ENCODE data around the gene MYRIP. TPM values are rescaled to one million over a fixed set of nuclear protein-coding genes. Genes with fewer than 3 reads are reported as not detected.

Gene MYRIP
- polyA plus RNA-seq, 3 donors = not detected

- Histone ChIP-seq H3K4me1 (ENCODE audit: control insufficient read depth in 1 of 2, insufficient read depth in 2 of 2, low read length in 2 of 2) (no peaks in the 10 kb centered on the region), H3K79me2 (ENCODE audit: insufficient read depth, low read length) (no peaks in the 10 kb centered on the region), H3K9me3 (replicated peaks in 1 of 2; ENCODE audit: control insufficient read depth in 1 of 2, insufficient read depth in 1 of 2, low read length in 2 of 2) (no peaks in the 10 kb centered on the region), H4K20me1 (ENCODE audit: insufficient read depth, low read length) (no peaks in the 10 kb centered on the region), H3K4me3 (replicated peaks in 1 of 3; ENCODE audit: low read depth in 2 of 3, low read length in 3 of 3) (no peak overlapping the region), H3K9ac (ENCODE audit: insufficient read depth, low read length, poor library complexity, severe bottlenecking) (no peak overlapping the region), H3K27me3 (ENCODE audit: control insufficient read depth in 2 of 2, insufficient read depth in 2 of 2, low read length in 2 of 2) (no peaks in the 10 kb centered on the region), H3K27ac (ENCODE audit: low read depth in 1 of 2, low read length in 2 of 2) (no peak overlapping the region), H3K4me2 (replicated peaks; ENCODE audit: extremely low read depth, low read length, poor library complexity, severe bottlenecking) (no peak overlapping the region), H3K36me3 (replicated peaks in 1 of 2; ENCODE audit: control insufficient read depth in 1 of 2, insufficient read depth in 2 of 2, low read length in 2 of 2) (no peaks in the 10 kb centered on the region), H2AFZ (ENCODE audit: insufficient read depth, low read depth, low read length, poor library complexity, severe bottlenecking) (no peak overlapping the region)
- no peak overlapping the region for H3K4me3 Mint-ChIP-seq
- no peak overlapping the region for H3K27ac Mint-ChIP-seq
- intact Hi-C loops (cut with micrococcal nuclease) = no loop called here
- 85% methylated on average over 3 of the region's 3 CpGs for WGBS (ENCODE audit: insufficient coverage)
- H3K36me3 Mint-ChIP-seq = no peaks in the 10 kb centered on the region
- DNase-seq = no peak
- TF ChIP-seq, protein P1, sequence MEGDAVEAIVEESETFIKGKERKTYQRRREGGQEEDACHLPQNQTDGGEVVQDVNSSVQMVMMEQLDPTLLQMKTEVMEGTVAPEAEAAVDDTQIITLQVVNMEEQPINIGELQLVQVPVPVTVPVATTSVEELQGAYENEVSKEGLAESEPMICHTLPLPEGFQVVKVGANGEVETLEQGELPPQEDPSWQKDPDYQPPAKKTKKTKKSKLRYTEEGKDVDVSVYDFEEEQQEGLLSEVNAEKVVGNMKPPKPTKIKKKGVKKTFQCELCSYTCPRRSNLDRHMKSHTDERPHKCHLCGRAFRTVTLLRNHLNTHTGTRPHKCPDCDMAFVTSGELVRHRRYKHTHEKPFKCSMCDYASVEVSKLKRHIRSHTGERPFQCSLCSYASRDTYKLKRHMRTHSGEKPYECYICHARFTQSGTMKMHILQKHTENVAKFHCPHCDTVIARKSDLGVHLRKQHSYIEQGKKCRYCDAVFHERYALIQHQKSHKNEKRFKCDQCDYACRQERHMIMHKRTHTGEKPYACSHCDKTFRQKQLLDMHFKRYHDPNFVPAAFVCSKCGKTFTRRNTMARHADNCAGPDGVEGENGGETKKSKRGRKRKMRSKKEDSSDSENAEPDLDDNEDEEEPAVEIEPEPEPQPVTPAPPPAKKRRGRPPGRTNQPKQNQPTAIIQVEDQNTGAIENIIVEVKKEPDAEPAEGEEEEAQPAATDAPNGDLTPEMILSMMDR (IDR thresholded peaks at IDR 0.05) = no peak
- peaks cover 0 to 4% (median 0%) of the 10 kb centered on the region in 3 donors for H3K27me3 Mint-ChIP-seq (ENCODE audit: low read depth in 3 of 3)
- no peaks in the 10 kb centered on the region for H3K4me1 Mint-ChIP-seq
- H3K9me3 Mint-ChIP-seq = peaks cover 0 to 2% (median 0%) of the 10 kb centered on the region in 7 donors
Observed at GRCh38 chr3:40016391-40016790, 207.0 kb downstream of the MYRIP start.

- WGBS (ENCODE audit: insufficient coverage) = 38% methylated on average over 1 of the region's 2 CpGs
- Mint-ChIP-seq H3K36me3 (no peaks in the 10 kb centered on the region), H3K4me3 (no peak overlapping the region), H3K4me1 (no peaks in the 10 kb centered on the region), H3K27ac (no peak overlapping the region), H3K27me3 (ENCODE audit: low read depth in 3 of 3) (peaks cover under 1 to 5% (median 3%) of the 10 kb centered on the region in 3 donors), H3K9me3 (peaks cover 0 to 4% (median 0%) of the 10 kb centered on the region in 7 donors)
- Histone ChIP-seq H4K20me1 (ENCODE audit: insufficient read depth, low read length) (no peaks in the 10 kb centered on the region), H3K27ac (ENCODE audit: low read depth in 1 of 2, low read length in 2 of 2) (no peak overlapping the region), H3K27me3 (ENCODE audit: control insufficient read depth in 2 of 2, insufficient read depth in 2 of 2, low read length in 2 of 2) (no peaks in the 10 kb centered on the region), H2AFZ (ENCODE audit: insufficient read depth, low read depth, low read length, poor library complexity, severe bottlenecking) (no peak overlapping the region), H3K9me3 (replicated peaks in 1 of 2; ENCODE audit: control insufficient read depth in 1 of 2, insufficient read depth in 1 of 2, low read length in 2 of 2) (no peaks in the 10 kb centered on the region), H3K4me2 (replicated peaks; ENCODE audit: extremely low read depth, low read length, poor library complexity, severe bottlenecking) (no peak overlapping the region), H3K79me2 (ENCODE audit: insufficient read depth, low read length) (no peaks in the 10 kb centered on the region), H3K4me3 (replicated peaks in 1 of 3; ENCODE audit: low read depth in 2 of 3, low read length in 3 of 3) (no peak overlapping the region), H3K9ac (ENCODE audit: insufficient read depth, low read length, poor library complexity, severe bottlenecking) (no peak overlapping the region), H3K36me3 (replicated peaks in 1 of 2; ENCODE audit: control insufficient read depth in 1 of 2, insufficient read depth in 2 of 2, low read length in 2 of 2) (no peaks in the 10 kb centered on the region), H3K4me1 (ENCODE audit: control insufficient read depth in 1 of 2, insufficient read depth in 2 of 2, low read length in 2 of 2) (no peaks in the 10 kb centered on the region)
- intact Hi-C loops (cut with micrococcal nuclease) = no loop called here
- no peak for DNase-seq
- TF ChIP-seq, protein P1 (IDR thresholded peaks at IDR 0.05) = no peak
Observed at GRCh38 chr3:40018369-40018768, 209.0 kb downstream of the MYRIP start.
